Activated CD4-positive, alpha-beta T cell treated with anti-CD3 and anti-CD28 coated beads for 36 hours (primary cell): ENCODE results near the gene CCDC18. TPM values are rescaled to one million over a fixed set of nuclear protein-coding genes. Genes with fewer than 3 reads are reported as not detected.
"Not testable (repeated sequence)": the region's sequence is repeated elsewhere in the genome, so short reads cannot be mapped to it uniquely, and the experiment has no call there.

ENCODE experiments used
- ATAC-seq: fragments of 200-7000 bp; cut with Tn5 transposase; one replicate; pipeline ENCODE4 v1.10.0; 2021; ENCODE audit warnings: mild to moderate bottlenecking, moderate library complexity
- CTCF ChIA-PET: fragments of 350-600 bp; sonication (Branson Sonifier 250); formaldehyde crosslinking; loops from one replicate; lab custom pipeline; 2021; ENCODE audit warnings: antibody characterized with exemption; lab: Charles Lee
- POLR2A ChIA-PET: fragments of 350-600 bp; sonication (Branson Sonifier 250); formaldehyde crosslinking; loops from one replicate; lab custom pipeline; 2021; ENCODE audit warnings: antibody characterized with exemption, inconsistent platforms; lab: Charles Lee
- DNase-seq: peaks from one replicate; pipeline ENCODE4 v3.0.0-alpha.2; 2020
- H3K27ac Mint-ChIP-seq: one replicate; pipeline ENCODE4 v1.8.0; 2021; ENCODE audit warnings: mixed read lengths
- H3K27me3 Mint-ChIP-seq: one replicate; pipeline ENCODE4 v1.8.0; 2021; ENCODE audit warnings: mixed read lengths
- H3K36me3 Mint-ChIP-seq: one replicate; pipeline ENCODE4 v1.8.0; 2021; ENCODE audit warnings: low read depth, mixed read lengths
- H3K4me1 Mint-ChIP-seq: one replicate; pipeline ENCODE4 v1.8.0; 2021; ENCODE audit warnings: mixed read lengths
- H3K4me3 Mint-ChIP-seq: one replicate; pipeline ENCODE4 v1.8.0; 2021; ENCODE audit warnings: mild to moderate bottlenecking, moderate library complexity, mixed read lengths
- H3K9me3 Mint-ChIP-seq: one replicate; pipeline ENCODE4 v1.8.0; 2021; ENCODE audit warnings: low read depth, mixed read lengths
- intact Hi-C, 2 experiments: fragments of 100-400 bp; cut with DNase I in 1 of 2; cut with micrococcal nuclease in 1 of 2; formaldehyde crosslinking; loops; one replicate each; pipeline versions ENCODE4 v1.14.2 to v1.15.1; 2022 to 2024; cut with DNase I, micrococcal nuclease
- total RNA-seq, 2 experiments: library from RNA; stranded (reverse); gene quantifications; one replicate each; pipeline ENCODE4 v1.2.3, GENCODE V29; 2021

CCDC18 gene
- total RNA-seq, 2 experiments from 2014 or later, result 18.8 to 23.9 TPM

DNA sequence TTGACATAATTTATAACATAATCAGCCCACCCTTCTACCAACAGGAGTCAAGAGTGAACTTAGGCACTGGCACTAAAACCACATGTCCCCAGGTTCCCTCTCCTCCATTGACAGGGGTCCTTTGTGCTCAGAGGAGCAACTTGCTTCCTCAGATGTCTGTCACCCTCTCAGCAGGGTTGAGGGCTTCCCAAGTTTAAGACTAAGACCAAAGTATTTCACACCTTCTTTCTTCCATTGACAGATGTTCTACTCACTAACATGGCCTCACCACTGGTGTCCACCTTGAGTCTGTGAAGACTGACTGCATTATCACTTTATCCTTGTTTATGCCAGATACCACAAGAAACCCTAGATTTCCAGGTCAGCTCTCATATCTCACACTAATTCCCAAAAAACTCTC, 56.5 kb downstream of the CCDC18 start:
- H3K36me3 Mint-ChIP-seq, result peaks cover 62% of the 10 kb centered on the region
- H3K27me3 Mint-ChIP-seq, result no peaks in the 10 kb centered on the region
- H3K27ac Mint-ChIP-seq, result no peak overlapping the region
- ATAC-seq, result no peak
- intact Hi-C loops, result no loop called here
- H3K4me3 Mint-ChIP-seq, result no peak overlapping the region
- CTCF ChIA-PET, result interaction anchor here (0.6 to 1.9 kb wide), 4 partner anchors 8 to 1227 kb away, joined by 3 to 4 read pairs (median 3); no protein-coding TSS in a partner anchor
- POLR2A ChIA-PET, result no interaction called here
- H3K4me1 Mint-ChIP-seq, result no peaks in the 10 kb centered on the region
- peaks cover 4% of the 10 kb centered on the region for H3K9me3 Mint-ChIP-seq
- no peak for DNase-seq

DNA sequence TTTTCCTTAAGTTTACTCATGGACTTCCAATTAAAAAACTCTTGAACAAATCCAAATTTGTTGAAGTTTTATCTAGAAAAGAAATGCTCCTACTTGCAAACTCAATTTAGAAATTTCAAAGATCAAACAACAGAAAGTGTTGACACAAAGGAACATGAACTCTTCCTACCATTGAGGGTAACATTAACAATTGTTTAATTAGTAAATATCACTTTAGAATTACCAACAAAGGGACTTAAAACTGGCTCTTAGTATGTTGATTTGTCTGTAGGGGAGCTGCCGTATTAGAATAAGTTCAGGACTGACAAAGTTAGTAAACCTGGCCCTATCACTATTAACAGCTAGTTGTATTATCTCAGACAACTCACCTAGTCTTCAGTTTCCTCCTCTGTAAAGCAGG, 57.9 kb downstream of the CCDC18 start:
- ATAC-seq (no peak), DNase-seq (no peak)
- H3K27me3 Mint-ChIP-seq, result no peaks in the 10 kb centered on the region
- H3K4me1 Mint-ChIP-seq, result no peaks in the 10 kb centered on the region
- H3K27ac Mint-ChIP-seq, result no peak overlapping the region
- peaks cover 70% of the 10 kb centered on the region for H3K36me3 Mint-ChIP-seq
- H3K9me3 Mint-ChIP-seq, result peaks cover 11% of the 10 kb centered on the region
- CTCF ChIA-PET, result no interaction called here
- intact Hi-C loops, result no loop called here
- POLR2A ChIA-PET, result no interaction called here
- no peak overlapping the region for H3K4me3 Mint-ChIP-seq

DNA sequence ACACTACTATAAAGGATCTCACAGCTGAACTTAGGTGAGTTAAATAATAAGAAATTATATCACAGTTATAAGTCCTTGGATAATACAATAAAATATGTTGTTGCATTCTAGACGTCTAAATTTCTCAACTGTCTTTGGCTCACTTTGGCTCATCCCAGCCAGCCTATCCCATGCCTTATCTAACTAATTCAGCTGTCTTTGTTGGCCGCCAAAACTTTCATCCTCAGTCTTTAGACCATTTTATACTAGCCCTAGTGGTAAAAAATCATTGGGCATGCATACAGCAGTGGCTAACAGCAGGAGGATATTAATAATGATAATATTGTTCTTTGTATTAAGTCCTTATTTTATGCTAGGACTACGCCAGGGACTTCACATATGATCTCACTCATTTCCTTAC, 59.3 kb downstream of the CCDC18 start:
- no peak overlapping the region for H3K27ac Mint-ChIP-seq
- ATAC-seq (no peak), DNase-seq (no peak)
- ChIA-PET CTCF (no interaction called here), POLR2A (no interaction called here)
- peaks cover 17% of the 10 kb centered on the region for H3K9me3 Mint-ChIP-seq
- peaks cover 72% of the 10 kb centered on the region for H3K36me3 Mint-ChIP-seq
- H3K4me1 Mint-ChIP-seq, result no peaks in the 10 kb centered on the region
- H3K27me3 Mint-ChIP-seq, result no peaks in the 10 kb centered on the region
- no peak overlapping the region for H3K4me3 Mint-ChIP-seq
- intact Hi-C loops, result no loop called here

DNA sequence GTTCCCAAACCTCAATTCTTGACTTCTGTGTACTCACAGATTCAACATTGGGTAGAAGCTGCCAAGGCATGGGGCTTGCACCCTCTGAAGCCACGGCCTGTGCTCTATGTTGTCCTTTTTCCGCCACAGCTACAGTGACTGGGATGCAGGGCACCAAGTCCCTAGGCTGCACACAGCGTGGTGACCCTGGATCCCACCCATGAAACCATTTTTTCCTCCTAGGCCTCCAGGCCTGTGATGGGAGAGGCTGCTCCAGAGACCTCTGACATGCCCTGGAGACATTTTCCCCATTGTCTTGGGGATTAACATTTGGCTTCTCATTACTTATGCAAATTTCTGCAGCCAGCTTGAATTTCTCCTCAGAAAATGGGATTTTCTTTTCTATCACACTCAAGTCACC, 62.7 kb downstream of the CCDC18 start:
- ATAC-seq, POLR2A ChIA-PET: not testable (repeated sequence)
- peaks cover 55% of the 10 kb centered on the region for H3K36me3 Mint-ChIP-seq

DNA sequence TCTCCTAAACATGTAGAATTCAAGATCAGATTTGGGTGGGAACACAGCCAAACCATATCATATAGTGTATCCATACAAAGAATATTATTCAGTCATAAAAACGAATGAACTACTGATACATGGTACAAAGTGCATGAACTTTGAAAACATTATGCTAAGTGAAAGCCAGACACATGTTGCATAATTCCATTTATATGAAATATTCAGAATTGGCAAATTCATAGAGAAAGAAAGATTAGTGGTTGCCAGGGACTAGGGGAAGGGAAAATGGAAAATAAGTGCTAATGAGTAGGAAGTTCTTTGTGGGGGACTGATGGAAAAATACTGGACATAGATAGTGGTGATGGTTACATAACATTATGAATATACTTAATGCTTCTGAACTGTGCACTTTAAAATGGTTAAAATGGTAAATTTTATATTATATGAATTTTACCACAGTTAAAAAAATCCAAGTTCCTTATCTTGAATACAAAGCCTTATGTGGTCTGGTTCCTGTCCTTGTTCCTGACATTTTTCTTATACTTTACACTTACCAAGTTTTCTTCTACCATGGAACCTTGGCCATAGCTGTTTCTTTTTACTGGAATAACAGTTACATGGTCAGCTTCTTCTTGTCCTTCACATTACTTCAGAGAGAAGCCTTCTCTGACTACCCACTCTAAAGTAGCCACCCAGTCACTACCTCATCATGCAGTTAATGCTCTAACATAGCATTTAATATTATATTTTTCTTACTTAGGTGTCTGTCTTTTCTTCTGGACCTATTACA, 64.0 kb downstream of the CCDC18 start:
- ATAC-seq (no peak), DNase-seq (no peak)
- H3K9me3 Mint-ChIP-seq, result peaks cover 17% of the 10 kb centered on the region
- H3K4me3 Mint-ChIP-seq, result no peak overlapping the region
- H3K27ac Mint-ChIP-seq, result no peak overlapping the region
- POLR2A ChIA-PET, result no interaction called here
- intact Hi-C loops, result no loop called here
- no peaks in the 10 kb centered on the region for H3K27me3 Mint-ChIP-seq
- H3K36me3 Mint-ChIP-seq, result peaks cover 59% of the 10 kb centered on the region
- H3K4me1 Mint-ChIP-seq, result no peaks in the 10 kb centered on the region
- CTCF ChIA-PET, result interaction anchor here (1.6 kb wide), 1 partner anchor 8 kb away, joined by 4 read pairs; no protein-coding TSS in a partner anchor

More for the DNA sequence above, 62.7 kb downstream of the CCDC18 start:
- H3K27ac Mint-ChIP-seq, DNase-seq, H3K27me3 Mint-ChIP-seq, intact Hi-C loops, CTCF ChIA-PET, H3K4me3 Mint-ChIP-seq, H3K4me1 Mint-ChIP-seq: not testable (repeated sequence)
- peaks cover 17% of the 10 kb centered on the region for H3K9me3 Mint-ChIP-seq

DNA sequence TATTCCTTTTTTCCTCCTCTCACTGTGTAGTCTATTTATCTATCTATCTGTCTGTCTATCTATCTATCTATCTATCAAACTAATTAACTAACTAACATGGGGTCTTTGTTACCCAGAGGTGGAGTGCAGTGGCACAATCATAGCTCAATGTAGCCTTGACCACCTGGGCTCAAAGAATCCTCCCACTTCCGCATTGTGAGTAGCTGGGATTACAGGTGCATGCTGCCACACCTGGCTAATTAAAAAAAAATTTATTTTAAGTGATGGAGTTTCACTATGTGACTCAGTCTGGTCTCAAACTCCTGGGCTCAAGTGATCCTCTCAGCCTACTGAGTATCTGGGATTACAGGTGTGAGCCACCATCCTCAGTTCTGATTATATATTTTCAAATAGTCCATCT, 71.4 kb downstream of the CCDC18 start:
- Mint-ChIP-seq H3K4me3 (no peak overlapping the region), H3K36me3 (peaks cover 34% of the 10 kb centered on the region), H3K4me1 (peaks cover 10% of the 10 kb centered on the region), H3K9me3 (peaks cover 5% of the 10 kb centered on the region), H3K27me3 (no peaks in the 10 kb centered on the region), H3K27ac (no peak overlapping the region)
- CTCF ChIA-PET, result no interaction called here
- POLR2A ChIA-PET, result no interaction called here
- ATAC-seq (no peak), DNase-seq (no peak)
- intact Hi-C loops, result no loop called here

DNA sequence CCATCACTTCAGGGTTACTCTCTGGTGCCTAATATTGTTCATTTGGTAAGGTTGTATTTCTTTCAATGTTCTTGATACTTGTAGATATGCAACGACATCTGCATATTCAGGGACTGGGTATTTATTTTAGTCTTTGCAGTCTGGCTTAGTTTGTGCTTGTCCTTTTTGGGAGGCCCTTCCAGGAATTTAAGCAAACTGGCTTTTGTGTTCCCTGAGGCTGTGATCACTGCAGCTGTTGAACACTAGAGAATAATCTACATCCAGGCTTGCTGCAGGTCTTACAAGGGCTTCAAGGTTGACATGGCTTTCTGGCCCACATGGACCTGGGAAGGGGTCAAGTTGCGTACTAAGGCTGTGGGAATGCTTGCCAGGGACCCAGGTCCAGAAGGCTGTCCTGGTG, 72.1 kb downstream of the CCDC18 start:
- Mint-ChIP-seq H3K4me3 (no peak overlapping the region), H3K36me3 (peaks cover 34% of the 10 kb centered on the region), H3K4me1 (peaks cover 10% of the 10 kb centered on the region), H3K9me3 (peaks cover 5% of the 10 kb centered on the region), H3K27ac (no peak overlapping the region), H3K27me3 (no peaks in the 10 kb centered on the region)
- no peak for ATAC-seq
- CTCF ChIA-PET, result no interaction called here
- DNase-seq, result no peak
- intact Hi-C loops, result no loop called here
- POLR2A ChIA-PET, result no interaction called here

DNA sequence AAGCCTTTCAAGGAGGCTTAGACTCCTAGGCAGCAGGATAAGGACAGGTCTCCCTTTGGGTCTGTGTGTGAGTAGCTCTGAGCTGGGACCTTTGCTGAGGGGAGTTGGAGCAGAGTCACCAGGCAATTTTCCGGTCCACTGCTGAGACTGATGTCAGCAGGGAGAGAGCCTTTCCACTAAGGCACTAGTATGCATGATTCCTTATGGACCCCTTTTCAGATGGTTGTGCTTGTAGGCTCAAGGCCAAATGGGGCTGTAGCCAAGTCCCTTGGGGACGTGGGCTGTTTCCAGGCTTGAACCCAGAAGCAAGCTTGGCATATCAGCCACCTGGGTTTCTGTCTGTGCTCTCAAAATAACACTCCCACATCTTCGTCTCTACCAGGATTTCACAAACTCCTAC, 73.0 kb downstream of the CCDC18 start:
- no peak for DNase-seq
- peaks cover 10% of the 10 kb centered on the region for H3K4me1 Mint-ChIP-seq
- no peak for ATAC-seq
- peaks cover 32% of the 10 kb centered on the region for H3K36me3 Mint-ChIP-seq
- H3K4me3 Mint-ChIP-seq, result no peak overlapping the region
- ChIA-PET CTCF (interaction anchor here (0.7 kb wide), 1 partner anchor 173 kb away, joined by 3 read pairs; no protein-coding TSS in a partner anchor), POLR2A (interaction anchor here (0.5 kb wide), 1 partner anchor 16 kb away, joined by 4 read pairs; no protein-coding TSS in a partner anchor)
- intact Hi-C loops, result no loop called here
- H3K27me3 Mint-ChIP-seq, result no peaks in the 10 kb centered on the region
- no peak overlapping the region for H3K27ac Mint-ChIP-seq
- H3K9me3 Mint-ChIP-seq, result peaks cover 5% of the 10 kb centered on the region

DNA sequence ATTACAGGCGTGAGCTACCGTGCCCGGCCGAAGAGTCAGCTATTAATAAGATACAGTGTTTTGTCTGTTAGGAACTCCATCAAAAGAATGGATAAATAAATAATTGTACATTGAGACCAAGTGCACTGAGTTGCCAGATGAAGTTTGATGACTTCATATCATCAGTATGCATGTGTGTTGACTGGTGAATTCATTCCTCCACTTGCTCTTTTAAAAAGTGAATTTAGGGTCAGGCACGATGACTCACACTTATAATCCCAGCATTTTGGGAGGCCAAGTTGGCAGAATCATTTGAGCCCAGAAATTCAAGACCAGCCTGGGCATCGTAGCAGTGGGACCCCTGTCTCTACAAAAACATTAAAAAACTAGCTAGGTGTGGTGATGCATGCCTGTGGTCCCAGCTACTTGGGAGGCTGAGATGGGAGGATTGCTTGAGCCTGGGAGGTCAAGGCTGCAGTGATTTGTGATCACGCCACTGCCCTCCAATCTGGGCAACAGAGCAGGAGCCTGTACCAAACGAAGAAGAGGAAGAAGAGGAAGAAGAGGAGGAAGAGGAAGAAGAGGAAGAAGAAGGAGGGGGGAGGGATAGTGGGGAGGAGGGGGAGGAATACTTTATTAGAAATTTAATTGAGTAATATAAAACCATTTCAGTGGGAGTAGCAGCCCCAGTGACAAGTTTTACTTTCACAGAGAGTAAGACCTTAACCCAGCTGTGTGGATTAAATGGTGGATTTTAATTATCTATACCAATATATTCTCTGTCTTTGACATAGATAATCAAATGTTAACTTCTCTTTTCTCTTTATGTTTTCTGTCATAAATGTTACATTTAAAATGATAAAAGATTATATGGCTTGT, 74.9 kb downstream of the CCDC18 start:
- ChIA-PET POLR2A (no interaction called here), CTCF (no interaction called here)
- ATAC-seq (no peak), DNase-seq (no peak)
- Mint-ChIP-seq H3K27me3 (no peaks in the 10 kb centered on the region), H3K36me3 (peaks cover 25% of the 10 kb centered on the region), H3K4me1 (peaks cover 8% of the 10 kb centered on the region), H3K27ac (no peak overlapping the region), H3K4me3 (no peak overlapping the region), H3K9me3 (peaks cover 5% of the 10 kb centered on the region)
- intact Hi-C loops, result no loop called here

DNA sequence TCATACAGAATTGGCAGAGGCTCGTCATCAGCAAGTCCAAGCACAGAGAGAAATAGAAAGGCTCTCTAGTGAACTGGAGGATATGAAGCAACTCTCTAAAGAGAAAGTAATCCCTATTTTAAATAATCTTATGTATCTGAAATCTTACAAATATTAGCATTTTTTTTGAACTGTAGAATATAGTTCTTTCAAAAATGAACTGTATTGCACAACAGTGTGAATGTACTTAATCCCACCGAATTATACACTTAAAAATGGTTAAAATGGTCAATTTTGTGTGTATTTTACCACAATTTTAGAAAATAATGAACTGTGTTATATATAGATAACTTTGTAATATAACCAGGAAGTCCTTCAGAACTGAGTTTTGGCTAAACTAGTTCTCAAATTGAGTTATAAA, 75.9 kb downstream of the CCDC18 start:
- ChIA-PET POLR2A (interaction anchor here (0.7 kb wide), 1 partner anchor 422 kb away, joined by 3 read pairs; no protein-coding TSS in a partner anchor), CTCF (interaction anchor here (0.7 kb wide), 1 partner anchor 131 kb away, joined by 3 read pairs; no protein-coding TSS in a partner anchor)
- peaks cover 28% of the 10 kb centered on the region for H3K36me3 Mint-ChIP-seq
- H3K9me3 Mint-ChIP-seq, result peaks cover 5% of the 10 kb centered on the region
- no peaks in the 10 kb centered on the region for H3K27me3 Mint-ChIP-seq
- intact Hi-C loops, result no loop called here
- ATAC-seq (no peak), DNase-seq (no peak)
- H3K4me3 Mint-ChIP-seq, result no peak overlapping the region
- H3K4me1 Mint-ChIP-seq, result peaks cover 3% of the 10 kb centered on the region
- no peak overlapping the region for H3K27ac Mint-ChIP-seq

DNA sequence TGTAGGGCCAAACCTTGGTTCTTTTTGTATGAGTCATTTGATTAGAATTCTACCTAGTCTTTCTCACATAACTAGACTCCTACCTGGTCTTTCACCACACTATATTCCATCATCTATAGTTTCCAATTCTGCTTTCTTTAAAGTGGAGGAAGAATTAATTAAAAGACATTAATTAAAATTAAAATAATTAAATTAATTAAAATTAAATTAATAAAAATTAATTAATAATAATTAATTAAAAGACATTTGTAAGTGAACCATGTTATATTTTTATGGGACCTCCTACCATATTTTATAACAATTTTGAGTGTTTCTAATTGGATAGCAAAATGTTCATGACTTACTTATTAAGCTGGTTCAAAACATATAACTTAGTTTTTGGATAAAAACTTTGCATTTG, 77.4 kb downstream of the CCDC18 start:
- no peak for DNase-seq
- H3K27me3 Mint-ChIP-seq, result no peaks in the 10 kb centered on the region
- H3K4me3 Mint-ChIP-seq, result no peak overlapping the region
- POLR2A ChIA-PET, result no interaction called here
- H3K36me3 Mint-ChIP-seq, result peaks cover 32% of the 10 kb centered on the region
- peaks cover 12% of the 10 kb centered on the region for H3K9me3 Mint-ChIP-seq
- H3K4me1 Mint-ChIP-seq, result peaks cover 3% of the 10 kb centered on the region
- CTCF ChIA-PET, result interaction anchor here (0.6 to 1.4 kb wide), 2 partner anchors 22 to 1428 kb away, joined by 3 read pairs; no protein-coding TSS in a partner anchor
- intact Hi-C loops, result no loop called here
- ATAC-seq, result no peak
- no peak overlapping the region for H3K27ac Mint-ChIP-seq
